DOHH2 (cell line): Measurements from ENCODE around the gene AP1AR.

Source experiments
- H3F3A ChIP-seq: fragments of 200-600 bp; sonication (generic), shearing (Covaris generic); 2 replicates; pipeline ENCODE4 v1.6.0; 2016; ENCODE audit warnings: antibody characterized with exemption, mild to moderate bottlenecking; ENCODE audit not compliant: control insufficient read depth, insufficient read depth
- H3K27ac ChIP-seq: fragments of 200-600 bp; sonication (generic); 2 replicates; pipeline ENCODE4 v1.5.1; 2014; ENCODE audit warnings: low read depth, mild to moderate bottlenecking, low read length, moderate library complexity
- H3K27me3 ChIP-seq: fragments of 200-600 bp; sonication (generic); 2 replicates; pipeline ENCODE4 v1.6.1; 2014; ENCODE audit warnings: mild to moderate bottlenecking, low read length, mixed read lengths; ENCODE audit not compliant: control insufficient read depth
- H3K36me3 ChIP-seq: fragments of 200-600 bp; sonication (generic); 2 replicates; pipeline ENCODE4 v1.6.1; 2014; ENCODE audit warnings: mild to moderate bottlenecking, low read length, moderate library complexity, mixed read lengths; ENCODE audit not compliant: control insufficient read depth
- H3K4me1 ChIP-seq: fragments of 200-600 bp; sonication (generic); 2 replicates; pipeline ENCODE4 v1.6.1; 2014; ENCODE audit warnings: mild to moderate bottlenecking, low read length, mixed read lengths; ENCODE audit not compliant: control insufficient read depth
- H3K4me2 ChIP-seq: fragments of 200-600 bp; sonication (generic); 2 replicates; pipeline ENCODE4 v1.6.0; 2014; ENCODE audit warnings: mild to moderate bottlenecking, low read length, moderate library complexity
- H3K4me3 ChIP-seq: fragments of 200-600 bp; sonication (generic); 2 replicates; pipeline ENCODE4 v1.5.1; 2014; ENCODE audit warnings: mild to moderate bottlenecking, low read length, mixed read lengths
- H3K79me2 ChIP-seq: fragments of 200-600 bp; sonication (generic); 2 replicates; pipeline ENCODE4 v1.6.1; 2014; ENCODE audit warnings: mild to moderate bottlenecking, low read length, mixed read lengths; ENCODE audit not compliant: control insufficient read depth
- H3K9me2 ChIP-seq: fragments of 200-600 bp; sonication (generic); replicated peaks from 2 replicates; pipeline ENCODE4 v1.6.1; 2014; ENCODE audit warnings: mild to moderate bottlenecking, low read length, mixed read lengths; ENCODE audit not compliant: control insufficient read depth
- H3K9me3 ChIP-seq: fragments of 200-600 bp; sonication (generic); 2 replicates; pipeline ENCODE4 v1.6.1; 2014; ENCODE audit warnings: antibody characterized with exemption, low read length, mixed read lengths; ENCODE audit not compliant: control insufficient read depth, insufficient read depth
- H4K20me1 ChIP-seq: fragments of 200-600 bp; sonication (generic); 2 replicates; pipeline ENCODE4 v1.6.0; 2014; ENCODE audit warnings: low read depth, mild to moderate bottlenecking, antibody characterized with exemption, low read length, moderate library complexity; ENCODE audit not compliant: control insufficient read depth, insufficient read depth
- CTCF ChIP-seq: fragments of 200-600 bp; sonication (generic); IDR thresholded peaks from one replicate; pipeline ENCODE4 v1.5.1; 2014; ENCODE audit warnings: antibody characterized with exemption, mild to moderate bottlenecking, low read depth, low read length; ENCODE audit not compliant: poor library complexity, severe bottlenecking
- EZH2phosphoT487 ChIP-seq: fragments of 200-600 bp; sonication (generic); IDR thresholded peaks from 2 replicates; pipeline ENCODE4 v1.6.1; 2017; ENCODE audit warnings: borderline replicate concordance, mild to moderate bottlenecking, antibody characterized with exemption, low read length, moderate library complexity, mixed read lengths

Gene AP1AR

DNA sequence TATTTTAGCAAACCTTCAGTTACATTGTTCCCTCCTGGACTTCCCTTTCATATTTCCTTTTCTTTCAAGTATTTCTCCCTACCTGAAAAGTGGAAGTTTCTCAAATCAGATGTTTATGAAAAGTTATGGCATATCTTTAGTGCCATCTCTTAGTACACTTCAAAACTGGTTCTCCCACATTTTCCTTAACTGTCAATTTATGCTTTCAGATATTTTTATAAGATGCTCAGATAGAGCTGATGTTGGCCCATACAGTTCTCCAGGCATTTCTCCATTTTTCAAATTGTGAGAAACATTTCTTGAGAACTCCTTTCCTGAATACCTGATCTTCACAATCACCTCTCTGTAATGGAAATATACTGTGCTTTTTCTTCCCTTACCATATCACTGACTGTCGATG is 32.5 kb upstream of the AP1AR start:
- Histone ChIP-seq H3K79me2 (no peaks in the 10 kb centered on the region), H3K9me3 (no peaks in the 10 kb centered on the region), H3F3A (peaks cover 6% of the 10 kb centered on the region), H4K20me1 (no peaks in the 10 kb centered on the region), H3K36me3 (0 out of 2 replicates have a peak, but pooled peaks cover 3% of the 10 kb centered on the region), H3K4me3 (no peak overlapping the region), H3K4me2 (no peak overlapping the region), H3K27me3 (no peaks in the 10 kb centered on the region), H3K27ac (no peak overlapping the region), H3K9me2 (no peaks in the 10 kb centered on the region), H3K4me1 (peaks cover 10% of the 10 kb centered on the region)
- no peak for TF ChIP-seq CTCF
- no peak for TF ChIP-seq EZH2phosphoT487

DNA sequence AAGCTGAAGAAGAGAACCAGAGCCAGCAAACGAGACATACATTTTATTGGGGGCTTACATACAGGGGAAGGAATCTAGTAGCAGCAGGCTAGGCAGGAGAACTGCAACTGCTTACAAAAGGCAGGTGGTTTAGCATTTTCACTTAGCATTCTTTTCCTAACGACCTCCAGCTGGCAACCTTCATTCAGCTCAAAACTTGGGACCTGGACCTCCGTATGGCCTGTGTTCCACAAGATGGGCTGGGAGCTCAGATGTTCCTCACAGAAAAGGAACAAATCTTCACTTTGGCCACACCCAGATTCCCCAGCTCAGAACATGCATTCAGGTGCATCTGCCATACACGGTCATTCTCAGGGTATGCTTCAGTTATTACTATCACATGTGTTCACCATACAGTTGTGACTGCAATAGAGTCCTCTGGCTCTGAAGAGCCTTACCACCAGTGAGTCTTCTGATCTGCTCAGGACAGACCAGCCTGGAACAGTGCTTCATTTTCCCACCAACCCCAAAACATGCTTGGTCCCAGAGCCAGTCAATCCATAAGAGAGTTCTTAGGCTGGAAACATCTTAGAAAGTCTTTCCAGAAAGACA is 29.6 kb upstream of the AP1AR start:
- TF ChIP-seq CTCF (no peak), EZH2phosphoT487 (no peak)
- no peak overlapping the region for H3K27ac ChIP-seq
- H3K4me1 ChIP-seq, result peaks cover 14% of the 10 kb centered on the region
- no peaks in the 10 kb centered on the region for H4K20me1 ChIP-seq
- no peaks in the 10 kb centered on the region for H3K9me3 ChIP-seq
- H3K27me3 ChIP-seq, result no peaks in the 10 kb centered on the region
- H3K4me2 ChIP-seq, result no peak overlapping the region
- H3K36me3 ChIP-seq, result no peaks in the 10 kb centered on the region
- H3K9me2 ChIP-seq, result no peaks in the 10 kb centered on the region
- no peak overlapping the region for H3K4me3 ChIP-seq
- H3F3A ChIP-seq, result peaks cover 4% of the 10 kb centered on the region
- no peaks in the 10 kb centered on the region for H3K79me2 ChIP-seq

DNA sequence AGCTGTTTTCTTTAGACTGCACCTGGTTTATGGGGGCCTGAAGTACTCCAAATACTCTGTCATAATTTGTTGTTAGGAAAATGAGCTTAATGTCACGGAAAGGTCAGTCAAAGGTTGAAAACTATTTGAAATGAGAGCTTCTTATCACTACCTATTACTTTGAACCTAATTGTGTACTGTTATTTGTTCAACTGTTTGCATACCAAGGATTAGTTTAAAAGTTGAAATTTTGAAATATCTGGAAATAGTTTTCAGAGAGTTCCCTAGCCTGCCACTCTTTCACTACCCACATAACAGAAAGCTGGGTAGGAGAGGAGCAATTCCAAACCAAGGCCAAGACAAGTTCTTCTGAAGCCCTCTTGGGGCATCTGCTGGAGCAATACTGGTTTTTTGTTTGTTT is 28.0 kb upstream of the AP1AR start:
- no peak for TF ChIP-seq CTCF
- no peak for TF ChIP-seq EZH2phosphoT487
- Histone ChIP-seq H3K9me2 (no peaks in the 10 kb centered on the region), H3K27me3 (no peaks in the 10 kb centered on the region), H3K36me3 (no peaks in the 10 kb centered on the region), H3K79me2 (no peaks in the 10 kb centered on the region), H3F3A (peaks cover 4% of the 10 kb centered on the region), H3K27ac (no peak overlapping the region), H3K4me2 (no peak overlapping the region), H4K20me1 (no peaks in the 10 kb centered on the region), H3K9me3 (no peaks in the 10 kb centered on the region), H3K4me3 (no peak overlapping the region), H3K4me1 (peaks cover 14% of the 10 kb centered on the region)
